ENCODE measurements around the gene EXOC6B.

Gene EXOC6B

DNA sequence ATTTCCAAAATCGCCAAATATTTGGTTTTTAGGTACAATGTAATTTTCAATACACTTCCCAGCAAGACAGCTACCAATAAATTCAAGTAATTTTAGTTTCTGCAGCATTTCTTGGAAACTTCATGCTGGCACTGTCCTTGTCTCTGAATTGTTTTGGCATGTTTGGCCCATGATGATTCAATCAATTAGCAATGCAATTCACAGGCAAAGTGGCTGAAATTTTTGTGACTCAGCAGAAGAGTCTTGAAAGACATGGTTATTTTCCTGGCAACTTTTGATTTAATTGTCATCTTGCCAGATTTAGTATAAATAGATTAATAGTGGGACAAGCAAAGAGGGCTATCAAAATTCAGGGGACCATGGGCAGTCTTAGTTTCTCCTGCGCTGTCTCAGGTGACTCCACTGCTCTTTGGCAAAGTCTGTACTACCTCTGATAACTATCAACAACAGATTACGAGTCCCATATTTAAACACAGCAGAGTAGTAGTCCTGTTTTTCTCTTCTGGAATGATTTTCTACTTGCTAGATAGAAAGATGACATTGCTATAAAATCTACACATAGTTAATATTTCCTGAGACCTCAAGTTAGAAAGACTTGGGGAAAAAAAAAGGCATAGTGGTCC, 589.3 kb downstream of the EXOC6B start:
- Mint-ChIP-seq H3K9me3 (no peaks in the 10 kb centered on the region), H3K27me3 (no peaks in the 10 kb centered on the region), H3K27ac (no peak overlapping the region), H3K36me3 (ENCODE audit: low read depth) (no peaks in the 10 kb centered on the region), H3K4me3 (no peak overlapping the region), H3K4me1 (ENCODE audit: low read depth) (peaks cover 6% of the 10 kb centered on the region)

DNA sequence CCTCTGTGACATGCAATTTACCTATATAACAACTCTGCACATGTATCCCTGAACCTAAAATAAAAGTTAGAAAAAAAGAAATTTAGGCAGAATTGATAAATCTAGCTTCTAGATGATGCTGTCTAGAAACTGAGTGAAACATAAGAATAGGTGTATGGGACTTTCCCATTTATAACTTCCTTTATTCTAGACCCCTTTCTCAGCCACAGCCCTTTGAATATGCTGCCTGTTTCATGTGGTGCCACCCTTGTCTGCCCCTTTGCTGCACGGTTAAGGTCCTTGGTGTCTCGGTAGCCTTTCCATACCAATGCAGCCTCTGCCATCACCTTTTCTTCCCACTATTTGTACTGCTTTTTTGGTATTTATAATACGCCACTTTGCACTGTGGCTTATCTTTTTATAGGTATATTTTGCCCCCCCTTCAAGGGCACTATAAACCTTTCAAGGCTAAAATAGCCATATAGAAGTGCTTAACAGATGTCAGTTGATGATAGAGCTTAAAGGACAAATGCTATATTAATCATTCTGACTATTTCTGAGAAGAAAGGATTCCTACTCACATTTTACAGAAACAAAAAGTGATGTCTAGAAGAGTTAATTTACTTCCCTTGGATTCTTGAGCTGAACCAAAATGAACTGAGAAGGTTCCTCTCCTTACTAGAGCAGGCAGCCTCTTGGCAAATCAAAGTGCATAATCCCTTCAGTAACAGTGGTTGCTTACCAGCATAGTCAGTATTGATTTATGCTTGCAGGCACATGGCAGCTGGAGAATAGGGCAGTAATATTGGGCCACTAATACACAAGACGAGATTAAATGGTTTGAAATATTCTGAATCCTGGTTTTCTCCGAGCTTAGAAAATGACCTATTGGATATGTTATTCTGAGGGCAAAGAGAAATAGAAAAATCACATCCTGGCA, 590.1 kb downstream of the EXOC6B start:
- Mint-ChIP-seq H3K4me1 (ENCODE audit: low read depth) (no peaks in the 10 kb centered on the region), H3K9me3 (no peaks in the 10 kb centered on the region), H3K4me3 (no peak overlapping the region), H3K36me3 (ENCODE audit: low read depth) (no peaks in the 10 kb centered on the region), H3K27ac (no peak overlapping the region), H3K27me3 (no peaks in the 10 kb centered on the region)

DNA sequence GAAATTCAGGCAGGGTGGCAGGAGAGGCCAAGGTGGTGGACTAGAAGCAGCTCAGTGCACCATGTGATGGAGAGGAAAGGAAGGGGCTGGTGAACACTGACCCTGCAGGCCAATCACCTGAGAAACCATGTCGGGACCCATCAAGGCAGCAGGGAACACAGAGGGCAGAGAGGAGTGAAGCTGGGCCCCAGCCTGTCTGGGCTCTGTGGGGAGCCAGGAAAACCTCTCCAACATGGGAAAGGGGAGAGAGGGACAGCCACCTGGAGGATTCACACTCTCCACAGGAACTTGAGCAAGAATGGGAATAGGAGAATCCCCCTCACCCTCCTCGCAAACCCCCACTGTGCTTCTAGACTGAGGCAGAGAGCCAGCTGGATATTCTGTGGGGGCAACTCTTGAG, 592.6 kb downstream of the EXOC6B start:
- Mint-ChIP-seq H3K4me1 (ENCODE audit: low read depth) (no peaks in the 10 kb centered on the region), H3K27me3 (no peaks in the 10 kb centered on the region), H3K9me3 (peaks cover 5% of the 10 kb centered on the region), H3K27ac (no peak overlapping the region), H3K36me3 (ENCODE audit: low read depth) (peaks cover 6% of the 10 kb centered on the region), H3K4me3 (no peak overlapping the region)

DNA sequence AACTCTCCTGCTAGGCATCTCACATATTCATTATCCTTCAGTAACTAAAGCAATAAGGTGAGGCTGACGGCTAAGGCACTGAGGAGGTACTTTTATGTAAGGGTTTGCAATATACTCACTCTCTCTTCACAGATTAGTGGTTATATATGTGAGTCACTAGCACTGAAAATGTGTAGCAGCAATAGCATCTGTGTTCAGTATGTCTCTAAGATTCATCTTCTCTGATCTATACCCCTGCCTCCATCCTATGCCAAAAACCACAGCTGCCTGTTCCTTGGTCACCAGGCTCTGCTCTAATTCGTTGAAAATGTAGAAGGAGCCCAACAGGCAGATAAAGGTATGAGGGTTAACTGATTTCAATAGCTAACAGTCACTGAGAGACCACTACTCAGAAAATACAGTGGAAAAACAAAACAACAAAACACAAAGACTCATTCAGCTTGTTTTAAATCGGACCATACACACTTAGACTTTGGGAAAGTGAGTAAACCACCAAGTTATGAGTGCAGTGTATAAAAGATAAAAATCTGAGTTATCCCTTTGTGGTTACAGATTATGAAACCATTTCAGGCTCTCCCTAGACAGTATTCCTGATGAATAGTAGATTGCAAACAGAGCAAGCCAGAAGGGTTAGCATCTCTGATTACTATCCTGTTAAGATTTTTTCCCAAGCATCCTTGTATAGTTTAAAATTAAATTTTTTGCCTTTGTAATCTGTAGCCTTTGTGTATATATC, 602.8 kb downstream of the EXOC6B start:
- Mint-ChIP-seq H3K27ac (no peak overlapping the region), H3K9me3 (peaks cover 4% of the 10 kb centered on the region), H3K36me3 (ENCODE audit: low read depth) (no peaks in the 10 kb centered on the region), H3K27me3 (no peaks in the 10 kb centered on the region), H3K4me3 (no peak overlapping the region), H3K4me1 (ENCODE audit: low read depth) (no peaks in the 10 kb centered on the region)

DNA sequence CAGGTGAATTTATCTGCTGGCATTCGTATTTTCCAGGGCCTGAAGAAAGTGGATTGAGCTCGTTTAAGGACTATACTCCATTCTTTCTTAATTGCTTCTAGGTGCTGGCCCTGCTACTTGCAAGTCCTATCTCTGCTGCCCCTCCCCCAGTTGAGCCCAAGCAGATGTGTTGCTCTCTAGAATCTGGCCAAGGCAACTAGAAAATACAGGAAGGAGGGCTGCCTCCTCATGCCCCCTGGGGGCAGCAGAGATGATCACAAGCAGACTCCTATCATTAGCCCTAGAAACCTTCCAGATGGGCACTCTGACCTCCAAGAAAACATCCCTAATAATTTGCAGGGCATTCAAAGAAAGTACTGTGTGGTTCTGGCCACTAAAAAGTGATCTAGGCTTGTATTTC, 605.7 kb downstream of the EXOC6B start:
- Mint-ChIP-seq H3K27me3 (no peaks in the 10 kb centered on the region), H3K9me3 (no peaks in the 10 kb centered on the region), H3K36me3 (ENCODE audit: low read depth) (no peaks in the 10 kb centered on the region), H3K27ac (no peak overlapping the region), H3K4me1 (ENCODE audit: low read depth) (no peaks in the 10 kb centered on the region), H3K4me3 (no peak overlapping the region)

- H3K36me3 Mint-ChIP-seq (ENCODE audit: low read depth), result no peaks in the 10 kb centered on the region
- no peaks in the 10 kb centered on the region for H3K4me1 Mint-ChIP-seq (ENCODE audit: low read depth)
- H3K27me3 Mint-ChIP-seq, result no peaks in the 10 kb centered on the region
- no peak overlapping the region for H3K27ac Mint-ChIP-seq
- H3K9me3 Mint-ChIP-seq, result no peaks in the 10 kb centered on the region
- H3K4me3 Mint-ChIP-seq, result no peak overlapping the region
These were observed 611.2 kb downstream of the EXOC6B start for GRCh38 chr2:72214429-72215143.

DNA sequence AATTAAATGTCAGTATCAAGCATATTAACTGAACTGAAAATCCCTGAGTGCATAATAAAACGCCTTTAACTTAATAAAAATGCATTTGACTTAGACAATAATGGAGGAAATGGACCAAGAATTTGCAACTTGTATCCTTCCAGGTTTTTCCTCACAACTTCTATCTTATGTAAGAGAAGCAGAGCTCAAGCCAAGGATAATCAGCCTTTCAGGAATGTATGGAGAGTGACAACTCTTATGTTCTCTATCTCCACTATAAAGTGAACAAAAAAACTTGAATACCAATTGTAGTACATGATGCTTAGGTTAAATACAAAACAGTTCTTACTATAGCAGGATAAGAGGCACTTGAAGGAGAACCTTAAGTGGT, 613.4 kb downstream of the EXOC6B start:
- Mint-ChIP-seq H3K27me3 (no peaks in the 10 kb centered on the region), H3K9me3 (no peaks in the 10 kb centered on the region), H3K36me3 (ENCODE audit: low read depth) (no peaks in the 10 kb centered on the region), H3K27ac (no peak overlapping the region), H3K4me3 (no peak overlapping the region), H3K4me1 (ENCODE audit: low read depth) (no peaks in the 10 kb centered on the region)

DNA sequence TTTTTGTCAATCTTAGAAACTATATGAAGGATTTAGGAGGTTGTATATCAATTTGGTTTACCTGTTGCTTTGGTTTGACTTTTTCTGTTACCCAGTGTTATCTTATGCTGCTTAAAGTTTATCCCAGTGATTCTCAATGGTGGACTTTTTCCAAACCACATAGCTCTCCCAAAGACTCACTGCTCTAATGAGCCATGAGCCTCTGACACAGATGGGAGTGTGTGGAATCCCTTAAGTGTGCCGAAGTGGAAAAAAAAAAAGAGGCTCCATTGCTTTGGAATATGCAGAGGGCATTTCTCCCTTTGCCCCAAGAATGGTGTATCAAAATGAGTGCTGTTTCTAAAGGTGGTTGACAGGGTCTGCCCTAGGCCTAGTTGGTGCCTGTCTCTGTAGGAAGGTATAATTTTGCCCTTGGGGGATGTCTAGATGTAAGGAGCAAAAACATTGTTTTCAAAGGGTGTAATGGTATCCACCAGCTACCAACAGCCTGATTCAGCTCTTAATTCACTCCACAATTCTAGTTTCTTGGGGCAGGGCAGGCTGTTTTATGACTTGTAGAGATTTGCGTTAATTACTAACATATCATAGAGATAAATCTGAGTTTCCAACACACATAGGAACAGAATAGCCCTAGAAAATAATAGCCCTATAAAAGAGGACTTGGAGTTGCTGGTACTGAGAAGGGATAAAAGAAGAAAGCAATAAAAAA, 613.9 kb downstream of the EXOC6B start:
- H3K36me3 Mint-ChIP-seq (ENCODE audit: low read depth), result no peaks in the 10 kb centered on the region
- H3K9me3 Mint-ChIP-seq, result no peaks in the 10 kb centered on the region
- H3K4me3 Mint-ChIP-seq, result no peak overlapping the region
- H3K27me3 Mint-ChIP-seq, result no peaks in the 10 kb centered on the region
- no peak overlapping the region for H3K27ac Mint-ChIP-seq
- H3K4me1 Mint-ChIP-seq (ENCODE audit: low read depth), result no peaks in the 10 kb centered on the region

DNA sequence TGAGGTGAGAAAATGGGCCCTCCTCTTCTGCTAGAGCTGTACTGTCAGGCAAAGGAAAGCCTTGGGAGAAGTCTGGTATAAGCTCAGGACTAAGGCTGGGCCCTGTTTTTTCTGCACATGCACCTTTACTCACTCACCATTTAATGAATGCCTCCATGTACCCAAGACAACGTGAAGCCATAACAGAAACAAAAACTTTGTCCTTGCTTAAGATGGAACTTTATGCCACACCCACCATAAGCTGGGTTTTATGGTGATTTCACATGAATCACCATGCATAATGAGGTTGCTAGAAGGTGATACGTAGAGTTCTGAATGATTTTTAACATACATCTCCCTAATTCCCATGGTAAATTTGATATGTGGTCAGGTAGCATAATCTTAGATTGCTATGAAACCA, 614.5 kb downstream of the EXOC6B start:
- Mint-ChIP-seq H3K36me3 (ENCODE audit: low read depth) (no peaks in the 10 kb centered on the region), H3K9me3 (no peaks in the 10 kb centered on the region), H3K4me1 (ENCODE audit: low read depth) (no peaks in the 10 kb centered on the region), H3K4me3 (no peak overlapping the region), H3K27me3 (no peaks in the 10 kb centered on the region), H3K27ac (no peak overlapping the region)

DNA sequence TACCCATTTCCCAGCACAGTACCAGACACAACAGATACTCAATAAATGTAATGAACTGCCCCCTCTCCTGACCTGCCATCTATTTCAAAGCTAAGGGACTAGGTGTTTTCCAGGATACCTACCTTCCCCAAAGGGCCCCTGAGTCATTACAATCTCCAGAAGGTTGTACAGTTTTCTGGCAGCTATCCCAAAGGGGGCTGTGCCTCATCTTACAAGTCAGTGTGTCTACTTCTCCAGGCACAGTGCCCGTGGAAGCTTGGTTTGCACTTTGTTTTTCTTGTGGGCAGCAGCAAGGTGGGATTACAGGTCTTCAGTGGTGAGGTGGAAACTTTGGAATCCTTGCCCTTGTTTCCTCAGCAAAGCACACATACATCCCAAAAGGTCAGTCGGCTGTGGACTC, 615.4 kb downstream of the EXOC6B start:
- no peaks in the 10 kb centered on the region for H3K9me3 Mint-ChIP-seq
- no peaks in the 10 kb centered on the region for H3K27me3 Mint-ChIP-seq
- H3K4me3 Mint-ChIP-seq, result no peak overlapping the region
- no peaks in the 10 kb centered on the region for H3K36me3 Mint-ChIP-seq (ENCODE audit: low read depth)
- H3K27ac Mint-ChIP-seq, result no peak overlapping the region
- H3K4me1 Mint-ChIP-seq (ENCODE audit: low read depth), result no peaks in the 10 kb centered on the region

DNA sequence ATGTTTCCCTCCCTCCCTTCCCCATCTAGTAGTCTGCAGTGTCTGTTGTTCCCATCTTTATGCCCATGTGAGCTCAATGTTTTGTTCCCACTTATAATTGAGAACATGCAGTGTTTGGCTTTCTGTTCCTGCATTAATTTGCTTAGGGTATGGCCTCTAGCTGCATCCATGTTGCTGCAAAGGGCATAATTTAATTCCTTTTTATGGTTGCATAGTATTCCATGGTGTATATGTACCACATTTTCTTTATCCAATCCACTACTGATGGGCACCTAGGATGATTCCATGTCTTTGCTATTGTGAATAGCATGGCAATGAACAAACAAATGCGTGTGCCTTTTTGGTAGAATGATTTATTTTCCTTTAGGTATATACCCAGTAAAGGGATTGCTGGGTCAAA, 617.6 kb downstream of the EXOC6B start:
- no peaks in the 10 kb centered on the region for H3K9me3 Mint-ChIP-seq
- H3K36me3 Mint-ChIP-seq (ENCODE audit: low read depth), result no peaks in the 10 kb centered on the region
- H3K27ac Mint-ChIP-seq, result no peak overlapping the region
- no peak overlapping the region for H3K4me3 Mint-ChIP-seq
- no peaks in the 10 kb centered on the region for H3K4me1 Mint-ChIP-seq (ENCODE audit: low read depth)
- no peaks in the 10 kb centered on the region for H3K27me3 Mint-ChIP-seq

DNA sequence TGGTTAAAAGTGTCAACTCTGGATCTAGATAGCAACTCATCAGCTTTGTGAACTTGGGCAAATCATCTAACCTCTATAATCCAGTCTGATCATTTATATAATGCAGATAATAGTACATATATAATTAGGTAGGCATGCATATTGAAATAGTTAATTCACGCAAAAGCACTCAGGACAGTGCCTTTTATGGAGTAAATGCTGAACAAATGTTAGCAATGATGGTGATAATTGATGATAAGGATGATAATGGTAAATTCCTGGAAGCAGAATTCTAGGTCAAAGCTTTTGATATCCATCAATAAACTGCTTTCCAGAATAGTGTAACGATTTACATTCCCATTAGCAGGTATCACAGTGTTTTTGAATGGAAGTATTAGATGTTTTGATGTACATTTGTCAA, 618.5 kb downstream of the EXOC6B start:
- Mint-ChIP-seq H3K36me3 (ENCODE audit: low read depth) (no peaks in the 10 kb centered on the region), H3K27me3 (no peaks in the 10 kb centered on the region), H3K9me3 (no peaks in the 10 kb centered on the region), H3K27ac (no peak overlapping the region), H3K4me1 (ENCODE audit: low read depth) (no peaks in the 10 kb centered on the region), H3K4me3 (no peak overlapping the region)

DNA sequence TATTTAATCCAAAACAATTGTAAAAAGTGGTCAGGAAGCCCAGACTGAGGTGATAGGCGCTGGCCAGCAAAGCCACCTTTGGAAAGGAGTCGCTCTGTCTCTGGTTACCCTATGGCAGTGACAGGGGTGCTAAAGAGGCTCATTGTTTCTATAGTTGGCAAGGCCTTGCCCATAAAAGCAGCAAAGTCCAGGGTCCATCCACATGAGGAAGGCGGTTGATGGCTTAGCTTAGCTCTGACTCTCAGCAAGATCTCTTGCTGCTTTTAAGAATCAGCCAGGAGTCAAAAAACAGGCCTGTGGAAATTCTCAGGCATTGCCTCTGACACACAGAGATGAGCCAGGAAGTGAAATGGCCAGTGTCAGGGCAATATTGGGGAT, 620.3 kb downstream of the EXOC6B start:
- no peaks in the 10 kb centered on the region for H3K36me3 Mint-ChIP-seq (ENCODE audit: low read depth)
- H3K27ac Mint-ChIP-seq, result no peak overlapping the region
- no peaks in the 10 kb centered on the region for H3K27me3 Mint-ChIP-seq
- H3K9me3 Mint-ChIP-seq, result no peaks in the 10 kb centered on the region
- no peak overlapping the region for H3K4me3 Mint-ChIP-seq
- H3K4me1 Mint-ChIP-seq (ENCODE audit: low read depth), result no peaks in the 10 kb centered on the region

DNA sequence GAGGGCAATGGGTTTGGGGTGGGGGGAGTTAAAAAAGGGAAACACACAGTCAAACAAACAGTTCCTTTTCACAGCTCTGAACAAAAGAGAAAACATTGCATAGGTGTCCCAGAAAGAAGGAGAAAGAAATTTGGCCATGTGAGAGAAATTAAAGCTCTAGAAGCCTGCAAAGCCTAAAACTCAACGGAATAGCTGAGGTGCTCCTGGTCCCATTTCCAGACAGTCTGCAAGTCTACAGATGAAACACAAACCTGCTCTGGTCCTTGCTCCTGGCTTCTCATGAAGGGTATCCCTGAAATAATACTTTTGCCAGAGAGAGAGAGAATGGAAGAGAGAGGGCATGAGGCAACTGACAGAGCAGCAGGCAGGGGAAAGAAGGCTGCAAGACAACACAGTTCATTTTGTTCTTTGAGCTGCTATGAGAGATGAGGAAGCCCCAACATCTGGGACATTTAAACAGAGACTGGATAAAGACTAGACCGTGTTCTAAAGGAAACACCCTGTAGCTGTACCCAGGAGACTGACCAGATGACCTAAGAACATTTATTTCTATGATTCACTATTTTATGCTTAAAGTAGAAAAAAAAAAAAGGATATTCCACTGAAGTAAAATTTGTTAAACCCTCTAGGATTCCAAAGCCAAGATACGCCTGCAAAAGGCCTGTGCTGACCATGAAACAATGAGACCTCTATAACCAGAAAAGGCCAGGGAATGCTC, 620.9 kb downstream of the EXOC6B start:
- Mint-ChIP-seq H3K9me3 (no peaks in the 10 kb centered on the region), H3K4me1 (ENCODE audit: low read depth) (no peaks in the 10 kb centered on the region), H3K27ac (no peak overlapping the region), H3K27me3 (no peaks in the 10 kb centered on the region), H3K4me3 (no peak overlapping the region), H3K36me3 (ENCODE audit: low read depth) (no peaks in the 10 kb centered on the region)
